Upper lobe of right lung (tissue), 1 donor: ENCODE results near the gene USP25. TPM values are rescaled to one million over a fixed set of nuclear protein-coding genes. Genes with fewer than 3 reads are reported as not detected.

ENCODE experiments used
- ATAC-seq: fragments of 200-7000 bp; cut with Tn5 transposase; one replicate; pipeline ENCODE4 v1.9.1; 2020; ENCODE audit warnings: mild to moderate bottlenecking, moderate library complexity
- DNase-seq: peaks from one replicate; pipeline ENCODE4 v3.0.0-alpha.2; 2020
- H3K27ac ChIP-seq: fragments of 200-600 bp; one replicate; pipeline ENCODE4 v1.8.0; 2022
- H3K27me3 ChIP-seq: fragments of 200-600 bp; one replicate; pipeline ENCODE4 v1.8.0; 2022; ENCODE audit warnings: mild to moderate bottlenecking
- H3K36me3 ChIP-seq: fragments of 200-600 bp; one replicate; pipeline ENCODE4 v1.8.0; 2022
- H3K4me1 ChIP-seq: fragments of 200-600 bp; one replicate; pipeline ENCODE4 v1.8.0; 2022
- H3K4me3 ChIP-seq: fragments of 200-600 bp; one replicate; pipeline ENCODE4 v1.8.0; 2022; ENCODE audit warnings: mild to moderate bottlenecking
- H3K9me3 ChIP-seq: fragments of 200-600 bp; one replicate; pipeline ENCODE4 v1.8.0; 2022
- intact Hi-C: fragments of 100-400 bp; cut with DNase I; formaldehyde crosslinking; loops from one replicate; pipeline ENCODE4 v1.11.0; 2022
- total RNA-seq: library from RNA; stranded (reverse); fragmentation: NEBNext Ultra II Directional; extraction: Animal tissue kit (Norgen Biotek cat#: 25700); gene quantifications from one replicate; pipeline ENCODE4 v1.2.1, GENCODE V29; 2021
- TF ChIP-seq, protein P1 (sequence below): fragments of 200-600 bp; IDR thresholded peaks from one replicate; pipeline ENCODE4 v1.8.0; 2022; ENCODE audit warnings: antibody characterized with exemption
- donor health status: DM: no; HTN: yes; CAD: no; lungs with severe emphysema.

USP25 gene
- total RNA-seq, 1 donor from 2014 or later: 65.0 TPM

DNA sequence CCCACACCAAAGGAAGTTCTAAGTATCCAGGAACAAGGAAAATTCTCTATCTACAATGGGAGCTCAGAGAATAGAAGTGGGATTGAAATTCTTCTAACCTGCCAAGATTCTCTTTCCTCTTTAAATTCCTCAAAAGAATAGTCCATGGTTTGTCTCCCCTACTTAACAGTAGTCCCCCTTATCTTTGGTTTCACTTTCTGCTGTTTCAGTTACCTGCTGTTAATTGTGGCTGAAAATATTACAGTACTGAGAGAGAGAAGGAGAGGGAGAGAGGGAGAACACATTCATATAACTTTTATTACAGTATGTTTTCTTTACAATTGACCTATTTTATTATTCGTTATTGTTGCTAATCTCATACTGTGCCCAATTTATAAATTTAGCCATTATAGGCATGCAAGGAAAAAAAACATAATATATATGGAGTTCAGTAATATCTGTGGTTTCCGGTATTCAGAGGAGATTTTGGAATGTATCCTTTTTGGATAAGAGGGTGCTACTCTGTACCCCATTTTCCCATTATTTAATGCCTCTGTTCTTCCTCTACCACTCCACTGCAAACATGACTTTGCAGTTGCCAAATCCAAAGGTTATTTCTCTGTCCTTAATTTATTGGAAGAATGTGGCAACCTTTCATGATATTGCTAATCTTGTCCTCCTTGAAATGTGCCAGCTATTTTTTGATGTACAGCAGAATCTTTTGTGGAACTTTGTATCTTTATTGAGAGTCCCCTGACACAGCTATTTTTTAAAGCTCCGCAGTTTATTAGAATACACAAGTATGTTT is 68.0 kb downstream of the USP25 start:
- Histone ChIP-seq H3K27me3 (no peaks in the 10 kb centered on the region), H3K4me1 (peaks cover 5% of the 10 kb centered on the region), H3K36me3 (no peaks in the 10 kb centered on the region), H3K9me3 (no peaks in the 10 kb centered on the region), H3K27ac (no peak overlapping the region), H3K4me3 (no peak overlapping the region)
- TF ChIP-seq, protein P1, sequence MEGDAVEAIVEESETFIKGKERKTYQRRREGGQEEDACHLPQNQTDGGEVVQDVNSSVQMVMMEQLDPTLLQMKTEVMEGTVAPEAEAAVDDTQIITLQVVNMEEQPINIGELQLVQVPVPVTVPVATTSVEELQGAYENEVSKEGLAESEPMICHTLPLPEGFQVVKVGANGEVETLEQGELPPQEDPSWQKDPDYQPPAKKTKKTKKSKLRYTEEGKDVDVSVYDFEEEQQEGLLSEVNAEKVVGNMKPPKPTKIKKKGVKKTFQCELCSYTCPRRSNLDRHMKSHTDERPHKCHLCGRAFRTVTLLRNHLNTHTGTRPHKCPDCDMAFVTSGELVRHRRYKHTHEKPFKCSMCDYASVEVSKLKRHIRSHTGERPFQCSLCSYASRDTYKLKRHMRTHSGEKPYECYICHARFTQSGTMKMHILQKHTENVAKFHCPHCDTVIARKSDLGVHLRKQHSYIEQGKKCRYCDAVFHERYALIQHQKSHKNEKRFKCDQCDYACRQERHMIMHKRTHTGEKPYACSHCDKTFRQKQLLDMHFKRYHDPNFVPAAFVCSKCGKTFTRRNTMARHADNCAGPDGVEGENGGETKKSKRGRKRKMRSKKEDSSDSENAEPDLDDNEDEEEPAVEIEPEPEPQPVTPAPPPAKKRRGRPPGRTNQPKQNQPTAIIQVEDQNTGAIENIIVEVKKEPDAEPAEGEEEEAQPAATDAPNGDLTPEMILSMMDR: no peak
- intact Hi-C loops: no loop called here
- DNase-seq (no peak), ATAC-seq (no peak)

DNA sequence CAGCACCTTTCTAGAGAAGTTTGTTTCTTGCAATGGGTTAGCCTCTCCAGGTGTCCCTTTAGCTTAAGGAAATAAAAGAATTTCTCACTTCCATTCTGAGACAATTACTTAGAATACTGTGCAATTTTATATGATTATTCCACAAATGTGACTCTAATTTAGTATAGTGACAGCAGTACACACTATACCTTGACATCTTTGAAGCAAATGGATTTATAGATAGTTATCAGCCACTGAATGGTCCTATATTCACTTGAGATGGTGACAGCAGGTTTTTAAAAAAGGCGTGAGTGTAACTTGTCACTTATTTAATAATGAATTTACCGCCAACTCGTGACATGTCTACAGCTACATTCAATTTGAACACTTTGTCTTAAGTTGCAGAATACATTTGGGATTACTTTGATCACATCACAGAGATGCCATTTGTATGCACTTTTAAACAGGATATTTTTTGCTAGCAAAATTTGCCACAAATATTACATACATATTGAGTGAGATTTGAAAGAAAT is 71.6 kb downstream of the USP25 start:
- no peaks in the 10 kb centered on the region for H3K9me3 ChIP-seq
- peaks cover 5% of the 10 kb centered on the region for H3K4me1 ChIP-seq
- DNase-seq (no peak), ATAC-seq (no peak)
- H3K36me3 ChIP-seq: peaks cover 7% of the 10 kb centered on the region
- no peaks in the 10 kb centered on the region for H3K27me3 ChIP-seq
- no peak overlapping the region for H3K27ac ChIP-seq
- intact Hi-C loops: no loop called here
- TF ChIP-seq, protein P1: no peak
- no peak overlapping the region for H3K4me3 ChIP-seq

DNA sequence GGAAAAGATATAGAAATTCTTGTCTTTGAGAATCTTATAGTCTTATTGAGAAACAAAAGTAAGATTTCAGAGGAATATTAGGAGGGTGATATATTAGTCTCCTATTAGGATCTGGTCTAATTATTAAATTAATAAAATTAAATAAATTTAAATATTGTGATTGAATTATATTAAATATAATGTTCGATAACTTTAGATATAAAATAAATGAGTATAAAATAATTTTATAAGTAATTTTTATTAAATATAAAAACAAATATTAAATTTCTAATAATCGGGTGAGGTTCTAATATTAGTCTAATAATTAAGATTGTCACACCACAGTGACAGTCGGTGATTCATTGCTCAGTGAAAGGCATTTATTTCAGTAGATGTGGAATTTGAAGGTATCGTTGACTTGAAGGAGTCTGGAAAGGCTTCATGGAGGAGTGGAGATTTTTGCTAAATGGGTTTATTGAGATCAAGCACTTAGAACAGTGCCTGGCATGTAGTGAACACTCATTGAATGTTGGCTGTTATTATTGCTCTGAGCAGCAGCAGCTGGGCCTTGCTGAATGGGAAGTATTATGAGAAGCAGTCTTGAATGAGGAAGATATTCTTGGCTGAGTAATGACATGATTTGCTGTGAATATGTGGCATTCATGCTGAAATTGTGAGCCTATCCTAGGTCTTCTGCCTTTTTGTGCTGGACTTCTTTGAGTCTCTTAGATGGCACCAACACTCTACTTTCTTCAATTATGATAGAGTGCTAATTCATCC is 74.6 kb downstream of the USP25 start:
- DNase-seq: no peak

DNA sequence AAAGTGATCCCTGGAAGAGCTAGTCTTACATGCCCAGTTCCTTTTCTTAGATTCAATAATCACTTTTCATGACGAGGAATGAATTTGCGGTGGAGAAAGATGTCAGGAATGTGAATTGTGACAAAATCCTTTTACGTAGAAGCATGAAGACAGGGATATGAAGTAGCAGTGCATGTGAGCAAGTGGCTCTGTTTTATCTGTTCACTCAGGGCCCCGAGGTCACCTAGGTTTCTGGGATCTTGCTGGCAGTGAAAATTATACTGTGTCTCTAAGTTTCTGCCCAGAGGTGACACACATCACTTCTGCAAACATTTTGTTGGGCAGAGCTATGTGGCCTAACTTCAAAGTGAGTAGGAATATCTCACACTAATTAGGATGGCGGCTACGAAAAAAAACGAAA is 79.3 kb downstream of the USP25 start:
- ATAC-seq: no peak
- Histone ChIP-seq H3K4me1 (no peaks in the 10 kb centered on the region), H3K27me3 (no peaks in the 10 kb centered on the region), H3K27ac (no peak overlapping the region), H3K36me3 (peaks cover 21% of the 10 kb centered on the region), H3K4me3 (no peak overlapping the region), H3K9me3 (no peaks in the 10 kb centered on the region)
- no peak for DNase-seq
- TF ChIP-seq, protein P1: no peak
- intact Hi-C loops: no loop called here

More for the DNA sequence above, 74.6 kb downstream of the USP25 start:
- TF ChIP-seq, protein P1: no peak
- H3K27me3 ChIP-seq: no peaks in the 10 kb centered on the region
- no peak overlapping the region for H3K4me3 ChIP-seq
- no peaks in the 10 kb centered on the region for H3K4me1 ChIP-seq
- ATAC-seq: no peak
- no peak overlapping the region for H3K27ac ChIP-seq
- H3K9me3 ChIP-seq: no peaks in the 10 kb centered on the region
- peaks cover 7% of the 10 kb centered on the region for H3K36me3 ChIP-seq
- intact Hi-C loops: no loop called here

DNA sequence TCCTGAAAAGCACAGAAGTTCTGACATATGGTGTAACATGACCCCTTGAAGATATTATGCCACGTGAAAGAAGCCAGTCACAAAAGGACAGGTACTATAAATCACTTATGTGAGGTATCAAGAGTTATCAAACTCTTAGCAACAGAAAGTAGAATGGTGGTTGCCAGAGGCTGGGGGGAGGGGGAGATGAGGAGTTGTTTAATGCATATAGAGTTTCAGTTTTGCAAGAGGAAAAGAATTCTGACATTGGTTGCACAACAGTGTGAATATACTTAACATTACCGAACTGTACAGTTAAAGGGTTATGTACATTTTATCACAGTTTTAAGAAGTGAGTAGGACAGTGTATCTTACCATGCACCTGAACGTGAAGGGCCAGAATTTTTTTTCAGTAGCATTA is 80.0 kb downstream of the USP25 start:
- TF ChIP-seq, protein P1: no peak
- Histone ChIP-seq H3K4me1 (no peaks in the 10 kb centered on the region), H3K36me3 (peaks cover 21% of the 10 kb centered on the region), H3K4me3 (no peak overlapping the region), H3K27me3 (no peaks in the 10 kb centered on the region), H3K27ac (no peak overlapping the region), H3K9me3 (no peaks in the 10 kb centered on the region)
- DNase-seq (no peak), ATAC-seq (no peak)
- intact Hi-C loops: no loop called here
